Fibroblast of lung (primary cell): ENCODE measurements around the gene GORAB. TPM values are rescaled to one million over a fixed set of nuclear protein-coding genes. Genes with fewer than 3 reads are reported as not detected.

Experiments used
- DNase-seq, 2 donors: peaks; one replicate each; pipeline versions ENCODE4 v3.0.0 to v3.0.0-alpha.2; 2010; ENCODE audit warnings: low read depth in 2 of 2
- H2AFZ ChIP-seq: 2 replicates; pipeline ENCODE4 v1.5.1; 2012; ENCODE audit warnings: low read length, control low read depth, inconsistent platforms
- H3K27ac ChIP-seq: 2 replicates; pipeline ENCODE4 v1.5.1; 2011; ENCODE audit warnings: low read length, control low read depth; ENCODE audit not compliant: insufficient read depth
- H3K27me3 ChIP-seq: 2 replicates; pipeline ENCODE4 v1.5.1; 2011; ENCODE audit warnings: mild to moderate bottlenecking, low read length; ENCODE audit not compliant: control insufficient read depth, insufficient read depth
- H3K36me3 ChIP-seq: 2 replicates; pipeline ENCODE4 v1.5.1; 2011; ENCODE audit warnings: low read length; ENCODE audit not compliant: control insufficient read depth, insufficient read depth
- H3K4me1 ChIP-seq: 2 replicates; pipeline ENCODE4 v1.5.1; 2011; ENCODE audit warnings: low read length; ENCODE audit not compliant: control insufficient read depth, insufficient read depth; ENCODE audit errors: extremely low read depth
- H3K4me2 ChIP-seq: 2 replicates; pipeline ENCODE4 v1.5.1; 2011; ENCODE audit warnings: low read length, control low read depth; ENCODE audit not compliant: insufficient read depth; ENCODE audit errors: extremely low read depth
- H3K4me3 ChIP-seq, 4 experiments: fragments of 200-600 bp in 1 of 4; sonication (generic) in 1 of 4; replicated peaks in 1 of 4; 2 replicates each; pipeline ENCODE4 v1.5.1; 2011 to 2016; ENCODE audit warnings: low read length in 4 of 4, low read depth in 3 of 4, mild to moderate bottlenecking in 3 of 4, control low read depth in 2 of 4, inconsistent platforms in 1 of 4, mixed read lengths in 1 of 4; ENCODE audit not compliant: insufficient read depth in 1 of 4; ENCODE audit errors: control extremely low read depth in 1 of 4
- H3K79me2 ChIP-seq: 2 replicates; pipeline ENCODE4 v1.5.1; 2012; ENCODE audit warnings: mild to moderate bottlenecking, low read length, inconsistent platforms; ENCODE audit not compliant: control insufficient read depth, insufficient read depth
- H3K9ac ChIP-seq: 2 replicates; pipeline ENCODE4 v1.5.1; 2011; ENCODE audit warnings: mild to moderate bottlenecking, low read length, control low read depth; ENCODE audit not compliant: insufficient read depth
- H3K9me3 ChIP-seq: 2 replicates; pipeline ENCODE4 v1.5.1; 2012; ENCODE audit warnings: low read depth, low read length; ENCODE audit not compliant: control insufficient read depth, insufficient read depth
- H4K20me1 ChIP-seq: 2 replicates; pipeline ENCODE4 v1.5.1; 2011; ENCODE audit warnings: low read length; ENCODE audit not compliant: control insufficient read depth, insufficient read depth; ENCODE audit errors: extremely low read depth
- CTCF ChIP-seq, 2 donors: IDR thresholded peaks in 1 of 2; conservative IDR thresholded peaks in 1 of 2; 1 replicate in 1 of 2; 2 replicates in 1 of 2; pipeline ENCODE4 v1.5.1; 2011 to 2012; ENCODE audit warnings: low read length in 2 of 2, control low read depth in 1 of 2, inconsistent platforms in 1 of 2, low read depth in 1 of 2, mild to moderate bottlenecking in 1 of 2
- EZH2 ChIP-seq: IDR thresholded peaks from 2 replicates; pipeline ENCODE4 v1.5.1; 2012; ENCODE audit warnings: low read length, control low read depth, mild to moderate bottlenecking; ENCODE audit errors: missing control alignments
- polyA plus RNA-seq, 2 donors: library from polyadenylated mRNA; depleted of rRNA in 1 of 2; stranded (reverse) in 1 of 2; unstranded in 1 of 2; fragments of >200 nt; gene quantifications; 2 replicates each; pipeline ENCODE4 v1.2.1, GENCODE V29; 2011 to 2012; ENCODE audit warnings: missing spikeins in 1 of 2
- total RNA-seq: library from RNA; depleted of rRNA; stranded (reverse); fragments of >200 nt; gene quantifications from 2 replicates; pipeline ENCODE4 v1.2.1, GENCODE V29; 2014

The GORAB gene
- total and polyA plus RNA-seq, 2 donors (not counting 1 experiment from before 2014, with no cell fraction given), result 17.7 to 27.6 TPM

GRCh38 chr1:170518965-170519364 is 13.0 kb upstream of the GORAB start:
- H3K4me3 ChIP-seq, result no peak overlapping the region
- H4K20me1 ChIP-seq, result no peaks in the 10 kb centered on the region
- H3K79me2 ChIP-seq, result no peaks in the 10 kb centered on the region
- H3K4me1 ChIP-seq, result peaks cover 15% of the 10 kb centered on the region
- TF ChIP-seq EZH2 (no peak), CTCF (conservative IDR thresholded peaks at IDR 0.05 in 1 of 2, IDR thresholded peaks at IDR 0.05 in 1 of 2; ENCODE audit: low read depth in 1 of 2, low read length in 2 of 2) (no peak)
- H3K9me3 ChIP-seq, result no peaks in the 10 kb centered on the region
- no peak overlapping the region for H2AFZ ChIP-seq
- no peaks in the 10 kb centered on the region for H3K36me3 ChIP-seq
- H3K27me3 ChIP-seq, result no peaks in the 10 kb centered on the region
- H3K4me2 ChIP-seq, result no peak overlapping the region
- H3K9ac ChIP-seq, result no peak overlapping the region
- no peak overlapping the region for H3K27ac ChIP-seq
- DNase-seq, result peak in 1 of 2 donors; percentile 21

GRCh38 chr1:170520601-170521000 is 11.4 kb upstream of the GORAB start:
- peak overlapping the region; percentile 38 for H3K27ac ChIP-seq
- H3K9me3 ChIP-seq, result no peaks in the 10 kb centered on the region
- H3K9ac ChIP-seq, result no peak overlapping the region
- no peak overlapping the region for H2AFZ ChIP-seq
- TF ChIP-seq EZH2 (no peak), CTCF (conservative IDR thresholded peaks at IDR 0.05 in 1 of 2, IDR thresholded peaks at IDR 0.05 in 1 of 2; ENCODE audit: low read depth in 1 of 2, low read length in 2 of 2) (no peak)
- no peaks in the 10 kb centered on the region for H3K36me3 ChIP-seq
- no peaks in the 10 kb centered on the region for H3K27me3 ChIP-seq
- peaks cover 15% of the 10 kb centered on the region for H3K4me1 ChIP-seq
- H3K79me2 ChIP-seq, result no peaks in the 10 kb centered on the region
- H3K4me3 ChIP-seq, result no peak overlapping the region
- no peaks in the 10 kb centered on the region for H4K20me1 ChIP-seq
- DNase-seq, result peak in 1 of 2 donors; percentile 43
- H3K4me2 ChIP-seq, result peak overlapping the region; percentile 44

- H3K9ac ChIP-seq, result no peak overlapping the region
- H2AFZ ChIP-seq, result no peak overlapping the region
- TF ChIP-seq CTCF (conservative IDR thresholded peaks at IDR 0.05 in 1 of 2, IDR thresholded peaks at IDR 0.05 in 1 of 2; ENCODE audit: low read depth in 1 of 2, low read length in 2 of 2) (no peak), EZH2 (no peak)
- H3K27ac ChIP-seq, result no peak overlapping the region
- H3K4me2 ChIP-seq, result peak overlapping the region; percentile 23
- H3K4me3 ChIP-seq, result no peak overlapping the region
- no peaks in the 10 kb centered on the region for H3K27me3 ChIP-seq
- H3K79me2 ChIP-seq, result no peaks in the 10 kb centered on the region
- H3K36me3 ChIP-seq, result no peaks in the 10 kb centered on the region
- no peaks in the 10 kb centered on the region for H3K9me3 ChIP-seq
- H3K4me1 ChIP-seq, result peaks cover 15% of the 10 kb centered on the region
- H4K20me1 ChIP-seq, result no peaks in the 10 kb centered on the region
- DNase-seq, result peak; percentile 26 to 58
These were observed 10.1 kb upstream of the GORAB start for GRCh38 chr1:170521818-170522217.
